Tracheal epithelial cell (primary cell): Measurements from ENCODE around the gene KRTAP13-1. TPM values are rescaled to one million over a fixed set of nuclear protein-coding genes. Genes with fewer than 3 reads are reported as not detected.

Experiments used
- total RNA-seq: library from RNA; depleted of rRNA; stranded (reverse); fragments of >200 nt; gene quantifications from 2 replicates; pipeline ENCODE4 v1.2.1, GENCODE V29; 2014

Gene KRTAP13-1
- total RNA-seq: not detected in 2 replicates

GRCh38 chr21:30395731-30396130 lies at the start of gene KRTAP13-1:
Gene KRTAP13-1, plus strand, starts transcription at chr21:30396031. Its CDS starts 56 bp downstream, at chr21:30396087.

GRCh38 chr21:30348506-30348905 lies 47.3 kb upstream of the KRTAP13-1 start, which contains the start of gene KRTAP23-1:
Gene KRTAP23-1, minus strand, starts transcription at chr21:30348606. Its CDS starts 0 bp downstream, at chr21:30348606.

GRCh38 chr21:30372139-30372770 lies 23.6 kb upstream of the KRTAP13-1 start, which contains the start of gene KRTAP13-2:
Gene KRTAP13-2, minus strand, starts transcription at chr21:30372271. Its CDS starts 58 bp downstream, at chr21:30372213.

GRCh38 chr21:30425826-30426225 lies 30.0 kb downstream of the KRTAP13-1 start, which contains the start of gene KRTAP13-3:
Gene KRTAP13-3, minus strand, starts transcription at chr21:30425926. Its CDS starts 14 bp downstream, at chr21:30425912.

GRCh38 chr21:30430170-30430655 lies 34.4 kb downstream of the KRTAP13-1 start, which contains the start of gene KRTAP13-4:
Gene KRTAP13-4, plus strand, starts transcription at chr21:30430220. Its CDS starts 56 bp downstream, at chr21:30430276.

GRCh38 chr21:30439975-30440374 lies 44.1 kb downstream of the KRTAP13-1 start, which contains the start of gene KRTAP15-1:
Gene KRTAP15-1, plus strand, starts transcription at chr21:30440275. Its CDS starts 53 bp downstream, at chr21:30440328.

Other genes starting within 250 kb of the KRTAP13-1 start
- gene CLDN17, start 229.2 kb upstream of the KRTAP13-1 start, total RNA-seq: under 0.01 TPM in 1 of 2 replicates, not detected in the other
- under 0.01 TPM in 2 replicates for gene CLDN8, start 179.9 kb upstream of the KRTAP13-1 start, total RNA-seq
- not detected in 2 replicates for gene KRTAP24-1, start 113.1 kb upstream of the KRTAP13-1 start, total RNA-seq
- not detected in 2 replicates for gene KRTAP25-1, start 106.5 kb upstream of the KRTAP13-1 start, total RNA-seq
- not detected in 2 replicates for gene KRTAP26-1, start 75.7 kb upstream of the KRTAP13-1 start, total RNA-seq
- not detected in 2 replicates for gene KRTAP27-1, start 58.3 kb upstream of the KRTAP13-1 start, total RNA-seq
- gene KRTAP23-1, start 47.4 kb upstream of the KRTAP13-1 start, total RNA-seq: not detected in 2 replicates
- gene KRTAP13-2, start 23.8 kb upstream of the KRTAP13-1 start, total RNA-seq: not detected in 2 replicates
- gene KRTAP13-3, start 29.9 kb downstream of the KRTAP13-1 start, total RNA-seq: not detected in 2 replicates
- not detected in 2 replicates for gene KRTAP13-4, start 34.2 kb downstream of the KRTAP13-1 start, total RNA-seq
- not detected in 2 replicates for gene KRTAP15-1, start 44.2 kb downstream of the KRTAP13-1 start, total RNA-seq
- 0.24 TPM in 1 of 2 replicates, not detected in the other for gene KRTAP19-1, start 84.3 kb downstream of the KRTAP13-1 start, total RNA-seq
- gene KRTAP19-2, start 91.4 kb downstream of the KRTAP13-1 start, total RNA-seq: not detected in 2 replicates
- gene KRTAP19-3, start 96.0 kb downstream of the KRTAP13-1 start, total RNA-seq: not detected in 2 replicates
- gene KRTAP19-4, start 101.1 kb downstream of the KRTAP13-1 start, total RNA-seq: not detected in 2 replicates
- gene KRTAP19-5, start 106.1 kb downstream of the KRTAP13-1 start, total RNA-seq: not detected in 2 replicates
- gene KRTAP19-6, start 145.8 kb downstream of the KRTAP13-1 start, total RNA-seq: not detected in 2 replicates
- gene KRTAP19-7, start 165.3 kb downstream of the KRTAP13-1 start, total RNA-seq: not detected in 2 replicates
- not detected in 2 replicates for gene KRTAP22-2, start 194.4 kb downstream of the KRTAP13-1 start, total RNA-seq
- gene KRTAP6-3, start 196.4 kb downstream of the KRTAP13-1 start, total RNA-seq: not detected in 2 replicates
- not detected in 2 replicates for gene KRTAP6-2, start 202.9 kb downstream of the KRTAP13-1 start, total RNA-seq
- not detected in 2 replicates for gene KRTAP22-1, start 205.1 kb downstream of the KRTAP13-1 start, total RNA-seq
- gene KRTAP6-1, start 217.9 kb downstream of the KRTAP13-1 start, total RNA-seq: not detected in 2 replicates
- gene KRTAP20-1, start 220.4 kb downstream of the KRTAP13-1 start, total RNA-seq: not detected in 2 replicates
- gene KRTAP20-4, start 224.6 kb downstream of the KRTAP13-1 start, total RNA-seq: not detected in 2 replicates
- not detected in 2 replicates for gene KRTAP20-2, start 239.2 kb downstream of the KRTAP13-1 start, total RNA-seq
- gene KRTAP20-3, start 246.8 kb downstream of the KRTAP13-1 start, total RNA-seq: not detected in 2 replicates